Activated naive CD4-positive, alpha-beta T cell treated with anti-CD3 and anti-CD28 coated beads for 36 hours (primary cell): ENCODE measurements around the gene FAM221A. TPM values are rescaled to one million over a fixed set of nuclear protein-coding genes. Genes with fewer than 3 reads are reported as not detected.
"Not testable (repeated sequence)": the region's sequence is repeated elsewhere in the genome, so short reads cannot be mapped to it uniquely, and the experiment has no call there.

Source experiments
- CTCF ChIA-PET: fragments of 350-600 bp; sonication (Branson Sonifier 250); formaldehyde crosslinking; loops from one replicate; lab custom pipeline; 2021; ENCODE audit warnings: antibody characterized with exemption; lab: Charles Lee
- DNase-seq: peaks from one replicate; pipeline ENCODE4 v3.0.0-alpha.2; 2020
- H3K27ac Mint-ChIP-seq: one replicate; pipeline ENCODE4 v1.8.0; 2021; ENCODE audit warnings: mild to moderate bottlenecking, mixed read lengths
- H3K27me3 Mint-ChIP-seq: one replicate; pipeline ENCODE4 v1.8.0; 2021; ENCODE audit warnings: low read depth, mixed read lengths
- H3K36me3 Mint-ChIP-seq: one replicate; pipeline ENCODE4 v1.8.0; 2021; ENCODE audit warnings: low read depth, mixed read lengths
- H3K4me1 Mint-ChIP-seq: one replicate; pipeline ENCODE4 v1.8.0; 2021; ENCODE audit warnings: low read depth, mixed read lengths
- H3K4me3 Mint-ChIP-seq: one replicate; pipeline ENCODE4 v1.8.0; 2021; ENCODE audit warnings: mild to moderate bottlenecking, moderate library complexity, mixed read lengths
- H3K9me3 Mint-ChIP-seq: one replicate; pipeline ENCODE4 v1.8.0; 2021; ENCODE audit warnings: mixed read lengths
- intact Hi-C: fragments of 100-400 bp; cut with micrococcal nuclease; formaldehyde crosslinking; loops from one replicate; pipeline ENCODE4 v1.15.1; 2023
- total RNA-seq, 2 experiments: library from RNA; stranded (reverse); gene quantifications; one replicate each; pipeline ENCODE4 v1.2.3, GENCODE V29; 2021

The FAM221A gene
- total RNA-seq, 2 experiments from 2014 or later: 8.7 to 10.0 TPM

- peaks cover 12% of the 10 kb centered on the region for H3K9me3 Mint-ChIP-seq
- no peaks in the 10 kb centered on the region for H3K4me1 Mint-ChIP-seq
- CTCF ChIA-PET: interaction anchor here (0.5 to 5.2 kb wide), 4 partner anchors 15 to 163 kb away, joined by 3 to 78 read pairs (median 10); no protein-coding TSS in a partner anchor
- no peak within 1 kb of the TSS for H3K27ac Mint-ChIP-seq
- H3K36me3 Mint-ChIP-seq: peaks cover 12% of the 10 kb centered on the region
- H3K27me3 Mint-ChIP-seq: peaks cover 2% of the 10 kb centered on the region
- DNase-seq: no peak
- H3K4me3 Mint-ChIP-seq: no peak within 1 kb of the TSS
- intact Hi-C loops: loop anchor here (10.0 kb wide), 1 partner anchor 955 kb away; no protein-coding TSS in a partner anchor
These were observed 30.0 kb downstream of the FAM221A start, which contains the start of gene STK31 for GRCh38 chr7:23710000-23710399. STK31 (plus strand) TSS chr7:23710219; CDS start chr7:23710286, 67 bp downstream.

- Mint-ChIP-seq H3K27ac (no peak overlapping the region), H3K9me3 (no peaks in the 10 kb centered on the region), H3K4me1 (no peaks in the 10 kb centered on the region), H3K4me3 (no peak overlapping the region), H3K27me3 (peaks cover 2% of the 10 kb centered on the region), H3K36me3 (no peaks in the 10 kb centered on the region)
- CTCF ChIA-PET: interaction anchor here (0.8 to 5.2 kb wide), 15 partner anchors 8 to 440 kb away, joined by 3 to 78 read pairs (median 5); no protein-coding TSS in a partner anchor
- intact Hi-C loops: loop anchor here (1.0 to 10.0 kb wide), 6 partner anchors 142 to 952 kb away; no protein-coding TSS in a partner anchor
- DNase-seq: no peak
These were observed 32.6 kb downstream of the FAM221A start for GRCh38 chr7:23712368-23713284.

GRCh38 chr7:23713285-23714149, 33.5 kb downstream of the FAM221A start:
- Mint-ChIP-seq H3K27ac (no peak overlapping the region), H3K4me1 (no peaks in the 10 kb centered on the region), H3K9me3 (no peaks in the 10 kb centered on the region), H3K27me3 (peaks cover 2% of the 10 kb centered on the region), H3K4me3 (no peak overlapping the region), H3K36me3 (no peaks in the 10 kb centered on the region)
- DNase-seq: no peak
- intact Hi-C loops: loop anchor here (10.0 kb wide), 1 partner anchor 951 kb away; no protein-coding TSS in a partner anchor
- CTCF ChIA-PET: interaction anchor here (0.8 to 2.8 kb wide), 9 partner anchors 9 to 435 kb away, joined by 3 to 37 read pairs (median 5); no protein-coding TSS in a partner anchor

- intact Hi-C loops: loop anchor here (10.0 kb wide), 1 partner anchor 951 kb away; no protein-coding TSS in a partner anchor
- CTCF ChIA-PET: interaction anchor here (0.5 to 2.8 kb wide), 7 partner anchors 15 to 1353 kb away, joined by 3 to 37 read pairs (median 5); no protein-coding TSS in a partner anchor
- no peak overlapping the region for H3K4me3 Mint-ChIP-seq
These were observed 34.1 kb downstream of the FAM221A start for GRCh38 chr7:23714150-23714464.

GRCh38 chr7:23714579-23714978, 34.6 kb downstream of the FAM221A start:
- CTCF ChIA-PET: interaction anchor here (0.5 to 2.8 kb wide), 6 partner anchors 15 to 1353 kb away, joined by 3 to 37 read pairs (median 6); no protein-coding TSS in a partner anchor
- no peak overlapping the region for H3K27ac Mint-ChIP-seq
- DNase-seq: no peak
- no peaks in the 10 kb centered on the region for H3K9me3 Mint-ChIP-seq
- no peak overlapping the region for H3K4me3 Mint-ChIP-seq
- H3K36me3 Mint-ChIP-seq: no peaks in the 10 kb centered on the region
- no peaks in the 10 kb centered on the region for H3K4me1 Mint-ChIP-seq
- peaks cover 2% of the 10 kb centered on the region for H3K27me3 Mint-ChIP-seq
- intact Hi-C loops: loop anchor here (10.0 kb wide), 1 partner anchor 950 kb away; no protein-coding TSS in a partner anchor

More at GRCh38 chr7:23714150-23714464, 34.1 kb downstream of the FAM221A start:
- H3K4me1 Mint-ChIP-seq: no peaks in the 10 kb centered on the region
- H3K9me3 Mint-ChIP-seq: no peaks in the 10 kb centered on the region
- H3K27me3 Mint-ChIP-seq: peaks cover 2% of the 10 kb centered on the region
- no peaks in the 10 kb centered on the region for H3K36me3 Mint-ChIP-seq
- no peak overlapping the region for H3K27ac Mint-ChIP-seq
- DNase-seq: no peak

GRCh38 chr7:23715099-23715498, 35.1 kb downstream of the FAM221A start:
- Mint-ChIP-seq H3K9me3 (no peaks in the 10 kb centered on the region), H3K27me3 (peaks cover 2% of the 10 kb centered on the region), H3K27ac (no peak overlapping the region), H3K4me1 (no peaks in the 10 kb centered on the region), H3K4me3 (no peak overlapping the region), H3K36me3 (no peaks in the 10 kb centered on the region)
- CTCF ChIA-PET: interaction anchor here (0.6 to 2.8 kb wide), 4 partner anchors 12 to 168 kb away, joined by 3 to 37 read pairs (median 10); no protein-coding TSS in a partner anchor
- no peak for DNase-seq
- intact Hi-C loops: loop anchor here (10.0 kb wide), 1 partner anchor 950 kb away; no protein-coding TSS in a partner anchor

GRCh38 chr7:23717788-23718187, 37.8 kb downstream of the FAM221A start:
- no peak overlapping the region for H3K27ac Mint-ChIP-seq
- no peaks in the 10 kb centered on the region for H3K9me3 Mint-ChIP-seq
- intact Hi-C loops: loop anchor here (10.0 kb wide), 1 partner anchor 947 kb away; no protein-coding TSS in a partner anchor
- CTCF ChIA-PET: interaction anchor here (0.6 to 1.1 kb wide), 3 partner anchors 147 to 440 kb away, joined by 4 to 7 read pairs (median 4); no protein-coding TSS in a partner anchor
- H3K4me1 Mint-ChIP-seq: no peaks in the 10 kb centered on the region
- no peaks in the 10 kb centered on the region for H3K27me3 Mint-ChIP-seq
- no peak overlapping the region for H3K4me3 Mint-ChIP-seq
- H3K36me3 Mint-ChIP-seq: no peaks in the 10 kb centered on the region
- no peak for DNase-seq

GRCh38 chr7:23721456-23721855, 41.5 kb downstream of the FAM221A start:
- no peaks in the 10 kb centered on the region for H3K9me3 Mint-ChIP-seq
- no peak overlapping the region for H3K27ac Mint-ChIP-seq
- intact Hi-C loops: no loop called here
- no peaks in the 10 kb centered on the region for H3K27me3 Mint-ChIP-seq
- DNase-seq: no peak
- CTCF ChIA-PET: interaction anchor here (0.6 kb wide), 1 partner anchor 185 kb away, joined by 4 read pairs; no protein-coding TSS in a partner anchor
- no peaks in the 10 kb centered on the region for H3K4me1 Mint-ChIP-seq
- H3K36me3 Mint-ChIP-seq: no peaks in the 10 kb centered on the region
- no peak overlapping the region for H3K4me3 Mint-ChIP-seq

- H3K27me3 Mint-ChIP-seq, H3K4me1 Mint-ChIP-seq, intact Hi-C loops, H3K9me3 Mint-ChIP-seq, H3K36me3 Mint-ChIP-seq, H3K4me3 Mint-ChIP-seq, CTCF ChIA-PET, H3K27ac Mint-ChIP-seq, DNase-seq: not testable (repeated sequence)
These were observed 42.7 kb downstream of the FAM221A start for GRCh38 chr7:23722587-23723216.

GRCh38 chr7:23724113-23724512, 44.1 kb downstream of the FAM221A start:
- H3K27me3 Mint-ChIP-seq, H3K4me3 Mint-ChIP-seq, H3K36me3 Mint-ChIP-seq, DNase-seq, H3K9me3 Mint-ChIP-seq, H3K27ac Mint-ChIP-seq, intact Hi-C loops, H3K4me1 Mint-ChIP-seq: not testable (repeated sequence)
- CTCF ChIA-PET: interaction anchor here (0.6 kb wide), 1 partner anchor 1466 kb away, joined by 4 read pairs; no protein-coding TSS in a partner anchor

- CTCF ChIA-PET: no interaction called here
- no peaks in the 10 kb centered on the region for H3K4me1 Mint-ChIP-seq
- H3K4me3 Mint-ChIP-seq: no peak overlapping the region
- no peaks in the 10 kb centered on the region for H3K27me3 Mint-ChIP-seq
- no peak overlapping the region for H3K27ac Mint-ChIP-seq
- H3K9me3 Mint-ChIP-seq: peaks cover 26% of the 10 kb centered on the region
- intact Hi-C loops: no loop called here
- no peak for DNase-seq
- H3K36me3 Mint-ChIP-seq: peaks cover 4% of the 10 kb centered on the region
These were observed 62.1 kb downstream of the FAM221A start for GRCh38 chr7:23742051-23742450.
